OCI-LY7 (cell line): ENCODE data around the gene ENG.

Experiments
- CTCF ChIP-seq: fragments of 200-600 bp; sonication (generic); conservative IDR thresholded peaks from 2 replicates; pipeline ENCODE4 v1.5.1; 2014; ENCODE audit warnings: mild to moderate bottlenecking, antibody characterized with exemption, low read length, moderate library complexity, mixed read lengths
- EZH2phosphoT487 ChIP-seq: fragments of 200-600 bp; sonication (generic); IDR thresholded peaks from 2 replicates; pipeline ENCODE4 v1.6.1; 2018; ENCODE audit warnings: low read depth, borderline replicate concordance, mild to moderate bottlenecking, mixed run types, antibody characterized with exemption, low read length, moderate library complexity, mixed read lengths

- TF ChIP-seq CTCF = no peak
- TF ChIP-seq EZH2phosphoT487 = no peak
These were observed 66.0 kb downstream of the ENG start for GRCh38 chr9:127788337-127789011.
